ENCODE measurements around the gene AOPEP.

The AOPEP gene

GRCh38 chr9:95089257-95090022 is 362.9 kb downstream of the AOPEP start:
- no peak overlapping the region for H3K4me3 ChIP-seq (replicated peaks; ENCODE audit: low read depth, low read length)
- TF ChIP-seq CTCF (IDR thresholded peaks at IDR 0.05; ENCODE audit: low read depth, low read length, missing control alignments) = no peak
- DNase-seq (ENCODE audit: extremely low read depth, low read depth) = no peak

GRCh38 chr9:95090023-95090791 is 363.7 kb downstream of the AOPEP start:
- TF ChIP-seq CTCF (IDR thresholded peaks at IDR 0.05; ENCODE audit: low read depth, low read length, missing control alignments) = no peak
- no peak for DNase-seq (ENCODE audit: extremely low read depth, low read depth)
- H3K4me3 ChIP-seq (replicated peaks; ENCODE audit: low read depth, low read length) = no peak overlapping the region

DNA sequence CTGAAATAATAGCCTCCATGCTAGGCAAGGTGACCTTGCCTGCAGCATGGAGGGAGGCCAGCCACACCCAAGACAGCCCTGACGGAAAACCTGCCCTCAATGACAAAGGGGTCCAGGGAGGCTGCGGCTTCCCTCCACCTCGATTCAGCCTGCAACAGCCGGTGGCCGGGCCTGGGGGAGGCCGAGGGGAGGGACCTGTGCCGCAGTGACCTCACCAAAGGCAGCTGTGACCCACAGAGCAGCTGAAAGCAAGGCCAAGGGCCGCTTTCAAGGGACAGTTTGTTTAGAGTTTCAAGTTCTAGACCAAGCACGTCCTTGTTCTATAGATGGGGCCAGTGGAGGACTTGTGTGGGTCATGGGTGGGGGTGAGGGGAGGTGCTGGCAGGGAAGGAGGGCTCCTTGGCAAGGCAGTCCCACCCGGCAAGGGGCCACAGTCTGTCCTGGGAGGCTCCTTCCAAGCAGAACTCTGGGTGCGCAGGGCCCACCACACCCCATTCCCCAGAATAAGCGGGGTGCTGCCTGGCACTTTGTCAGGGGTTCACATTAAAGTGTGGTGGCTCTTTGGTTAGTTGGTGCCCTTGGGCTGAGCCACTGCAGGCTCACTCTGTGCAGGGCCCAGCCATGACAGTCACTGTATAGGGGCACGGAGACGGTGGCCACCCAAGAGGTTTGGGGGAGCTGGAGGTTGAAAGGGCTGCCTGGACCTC is 364.5 kb downstream of the AOPEP start:
- no peak for DNase-seq (ENCODE audit: extremely low read depth, low read depth)
- no peak for TF ChIP-seq CTCF (IDR thresholded peaks at IDR 0.05; ENCODE audit: low read depth, low read length, missing control alignments)
- H3K4me3 ChIP-seq (replicated peaks; ENCODE audit: low read depth, low read length) = no peak overlapping the region

GRCh38 chr9:95091601-95092261 is 365.2 kb downstream of the AOPEP start:
- no peak overlapping the region for H3K4me3 ChIP-seq (replicated peaks; ENCODE audit: low read depth, low read length)
- TF ChIP-seq CTCF (IDR thresholded peaks at IDR 0.05; ENCODE audit: low read depth, low read length, missing control alignments) = no peak
- no peak for DNase-seq (ENCODE audit: extremely low read depth, low read depth)

DNA sequence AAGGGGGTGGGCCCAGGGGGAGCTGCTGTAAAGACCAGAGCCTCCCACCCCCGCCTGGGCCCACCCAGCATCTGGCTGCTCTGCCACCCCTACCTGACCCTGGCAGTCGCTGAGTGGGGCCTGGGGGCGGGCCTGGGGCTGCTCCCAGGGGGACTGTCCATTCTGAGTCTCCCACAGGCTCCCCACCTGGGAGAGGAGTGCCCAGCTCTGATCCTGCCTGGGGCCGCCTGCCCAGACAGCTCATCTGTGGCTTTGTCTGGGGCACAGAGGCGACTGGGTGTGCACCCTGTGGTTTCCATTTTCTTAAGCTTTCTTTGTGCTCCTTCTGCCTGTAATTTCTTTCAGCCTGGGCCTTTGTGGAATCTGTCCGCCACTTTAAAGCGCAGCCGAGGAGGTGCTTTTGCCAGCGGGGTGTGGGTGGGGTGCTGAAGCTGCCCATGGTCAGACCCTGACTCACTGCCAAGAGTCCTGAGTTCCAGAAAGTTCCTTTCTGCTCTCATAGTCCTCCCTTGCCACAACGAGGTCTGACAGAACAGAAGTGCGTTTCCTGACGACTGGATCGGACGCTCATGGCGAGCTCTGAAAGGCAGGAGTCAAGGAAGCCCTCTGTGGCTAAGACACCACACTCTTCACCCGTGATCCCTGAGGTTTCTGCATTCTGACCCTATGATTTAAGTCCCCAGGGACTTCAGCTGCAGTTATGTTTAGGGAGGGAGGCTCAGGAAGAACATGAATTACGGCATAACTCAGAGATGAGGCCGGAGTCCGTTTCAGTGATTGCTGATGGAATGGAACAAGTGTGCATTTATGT is 366.0 kb downstream of the AOPEP start:
- TF ChIP-seq CTCF (IDR thresholded peaks at IDR 0.05; ENCODE audit: low read depth, low read length, missing control alignments) = no peak
- no peak overlapping the region for H3K4me3 ChIP-seq (replicated peaks; ENCODE audit: low read depth, low read length)
- no peak for DNase-seq (ENCODE audit: extremely low read depth, low read depth)

DNA sequence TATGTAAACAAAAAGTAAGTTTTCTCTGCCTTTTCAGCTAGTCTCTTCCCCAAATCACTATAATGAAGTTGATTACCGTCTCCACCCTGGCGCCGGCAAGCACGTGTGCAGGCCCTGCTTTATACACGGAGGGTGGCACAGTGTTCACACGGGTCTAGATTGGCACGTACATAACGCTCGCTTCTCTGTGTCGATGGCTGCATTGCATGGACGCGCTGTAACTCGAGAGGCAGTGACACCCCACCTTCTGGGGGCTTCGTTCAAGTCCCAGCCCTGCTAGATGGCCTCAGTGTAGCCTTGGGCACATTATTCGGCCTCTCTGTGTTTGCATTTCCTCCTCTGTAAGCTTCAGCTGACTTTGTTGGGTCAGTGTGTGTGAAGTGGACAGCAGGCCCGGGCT is 367.1 kb downstream of the AOPEP start:
- H3K4me3 ChIP-seq (replicated peaks; ENCODE audit: low read depth, low read length) = no peak overlapping the region
- TF ChIP-seq CTCF (IDR thresholded peaks at IDR 0.05; ENCODE audit: low read depth, low read length, missing control alignments) = no peak
- DNase-seq (ENCODE audit: extremely low read depth, low read depth) = no peak

Measured in HFF-Myc (cell line).